AG04450 (cell line): Measurements from ENCODE around the gene MAP4K2. TPM values are rescaled to one million over a fixed set of nuclear protein-coding genes. Genes with fewer than 3 reads are reported as not detected.

Experiments
- CTCF ChIA-PET: fragments of 300-600, 350-600 bp; formaldehyde crosslinking; extraction: SDS; loops from one replicate; lab custom pipeline; 2022; ENCODE audit warnings: antibody characterized with exemption, inconsistent platforms; lab: Charles Lee
- POLR2A ChIA-PET: fragments of 350-600 bp; formaldehyde crosslinking; extraction: SDS; loops from one replicate; lab custom pipeline; 2021; ENCODE audit warnings: antibody characterized with exemption, inconsistent platforms; lab: Yijun Ruan, JAX
- DNase-seq: peaks from one replicate; pipeline ENCODE4 v3.0.0-alpha.2; 2011; ENCODE audit warnings: low read depth, low spot score
- H3K27ac ChIP-seq: one replicate; pipeline ENCODE4 v1.5.1; 2012; ENCODE audit warnings: low read depth, low read length, control low read depth
- H3K27me3 ChIP-seq: one replicate; pipeline ENCODE4 v1.6.0; 2012; ENCODE audit warnings: low read length; ENCODE audit not compliant: control insufficient read depth, insufficient read depth
- H3K4me3 ChIP-seq: 2 replicates; pipeline ENCODE4 v1.5.1; 2011; ENCODE audit warnings: mild to moderate bottlenecking, low read depth, low read length, control low read depth
- H3K9me3 ChIP-seq: 2 replicates; pipeline ENCODE4 v1.5.1; 2012; ENCODE audit warnings: low read length; ENCODE audit not compliant: control insufficient read depth, insufficient read depth
- polyA plus RNA-seq: library from polyadenylated mRNA; depleted of rRNA; stranded (reverse); fragments of >200 nt; gene quantifications from 2 replicates; pipeline ENCODE4 v1.2.3, GENCODE V29; 2011
- TF ChIP-seq, protein P1 (sequence below): IDR thresholded peaks from 2 replicates; pipeline ENCODE4 v1.5.1; 2011; ENCODE audit warnings: low read depth, low read length, control low read depth, inconsistent platforms

The MAP4K2 gene
- polyA plus RNA-seq, 1 experiment, result 9.9 TPM

DNA sequence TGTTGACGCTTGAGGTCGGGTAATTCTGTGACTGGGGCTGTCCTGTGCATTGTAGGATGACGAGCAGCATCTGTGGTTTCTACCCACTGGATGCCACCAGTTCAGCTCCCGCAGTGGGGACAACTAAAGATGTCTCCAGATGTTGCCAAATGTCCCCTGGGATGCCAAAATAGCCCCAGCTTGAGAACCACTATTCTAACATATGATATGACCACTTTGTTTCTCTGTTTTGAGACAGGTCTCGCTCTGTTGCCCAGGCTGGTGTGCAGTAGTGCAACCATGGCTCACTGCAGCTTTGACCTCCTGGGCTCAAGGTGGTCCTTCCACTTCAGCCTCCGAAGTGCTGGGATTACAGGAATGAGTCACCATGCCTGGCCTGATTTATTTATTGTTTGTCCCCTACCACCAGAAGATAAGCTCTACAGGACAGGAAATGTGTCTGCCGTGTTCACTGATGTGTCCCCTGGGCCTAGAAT, 11.7 kb upstream of the MAP4K2 start:
- ChIA-PET POLR2A (no interaction called here), CTCF (no interaction called here)
- Histone ChIP-seq H3K9me3 (no peaks in the 10 kb centered on the region), H3K27me3 (peaks cover 2% of the 10 kb centered on the region), H3K4me3 (no peak overlapping the region), H3K27ac (no peak overlapping the region)
- TF ChIP-seq, protein P1, sequence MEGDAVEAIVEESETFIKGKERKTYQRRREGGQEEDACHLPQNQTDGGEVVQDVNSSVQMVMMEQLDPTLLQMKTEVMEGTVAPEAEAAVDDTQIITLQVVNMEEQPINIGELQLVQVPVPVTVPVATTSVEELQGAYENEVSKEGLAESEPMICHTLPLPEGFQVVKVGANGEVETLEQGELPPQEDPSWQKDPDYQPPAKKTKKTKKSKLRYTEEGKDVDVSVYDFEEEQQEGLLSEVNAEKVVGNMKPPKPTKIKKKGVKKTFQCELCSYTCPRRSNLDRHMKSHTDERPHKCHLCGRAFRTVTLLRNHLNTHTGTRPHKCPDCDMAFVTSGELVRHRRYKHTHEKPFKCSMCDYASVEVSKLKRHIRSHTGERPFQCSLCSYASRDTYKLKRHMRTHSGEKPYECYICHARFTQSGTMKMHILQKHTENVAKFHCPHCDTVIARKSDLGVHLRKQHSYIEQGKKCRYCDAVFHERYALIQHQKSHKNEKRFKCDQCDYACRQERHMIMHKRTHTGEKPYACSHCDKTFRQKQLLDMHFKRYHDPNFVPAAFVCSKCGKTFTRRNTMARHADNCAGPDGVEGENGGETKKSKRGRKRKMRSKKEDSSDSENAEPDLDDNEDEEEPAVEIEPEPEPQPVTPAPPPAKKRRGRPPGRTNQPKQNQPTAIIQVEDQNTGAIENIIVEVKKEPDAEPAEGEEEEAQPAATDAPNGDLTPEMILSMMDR, result no peak
- DNase-seq, result no peak

DNA sequence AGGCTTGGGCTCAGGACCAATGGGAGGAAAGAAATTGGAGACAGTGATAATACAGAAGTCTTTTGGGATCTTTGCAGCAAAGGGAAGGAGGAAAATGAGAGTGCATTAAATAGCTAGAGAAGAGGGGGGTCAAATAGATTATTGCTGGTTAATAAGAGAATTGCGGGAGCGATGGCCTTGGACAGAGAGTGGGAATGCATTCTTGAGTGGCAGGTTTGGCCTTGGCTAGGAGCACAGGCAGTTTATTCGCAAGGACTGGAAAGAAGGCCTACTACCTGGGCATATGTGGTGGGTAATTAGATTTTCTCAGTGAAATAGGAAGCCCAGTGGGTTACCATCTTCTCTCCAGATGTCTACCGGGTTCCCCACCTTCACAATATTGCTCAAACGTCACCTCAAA, 10.8 kb upstream of the MAP4K2 start:
- no peak overlapping the region for H3K4me3 ChIP-seq
- no peak for DNase-seq
- POLR2A ChIA-PET, result interaction anchor here (0.6 to 0.8 kb wide), 2 partner anchors 23 to 35 kb away, joined by 6 to 7 read pairs; no protein-coding TSS in a partner anchor
- TF ChIP-seq, protein P1, result no peak
- H3K9me3 ChIP-seq, result no peaks in the 10 kb centered on the region
- peaks cover 2% of the 10 kb centered on the region for H3K27me3 ChIP-seq
- no peak overlapping the region for H3K27ac ChIP-seq
- CTCF ChIA-PET, result no interaction called here

DNA sequence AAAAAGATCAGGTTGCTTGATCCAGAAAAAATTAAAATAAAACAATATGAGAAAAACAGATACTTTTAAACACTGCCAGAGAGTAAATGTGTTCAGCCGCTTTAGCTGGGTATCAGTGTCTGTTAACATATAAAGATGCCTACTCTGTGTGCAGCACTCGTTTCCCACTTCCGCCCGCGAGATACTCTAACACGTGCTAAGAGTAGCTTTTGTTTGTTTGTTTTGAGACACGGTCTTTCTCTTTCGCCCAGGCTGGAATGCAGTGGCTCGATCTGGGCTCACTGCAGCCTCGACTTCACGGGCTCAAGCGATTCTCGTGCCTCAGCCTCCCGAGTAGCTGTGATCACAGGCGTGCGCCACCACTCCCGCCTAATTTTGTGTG, 7.9 kb upstream of the MAP4K2 start:
- POLR2A ChIA-PET, result interaction anchor here (0.7 to 1.6 kb wide), 4 partner anchors 8 to 67 kb away, joined by 3 to 8 read pairs (median 6); partner anchors contain the start of gene EHD1
- no peak for DNase-seq
- CTCF ChIA-PET, result interaction anchor here (1.0 kb wide), 1 partner anchor 122 kb away, joined by 3 read pairs; no protein-coding TSS in a partner anchor
- Histone ChIP-seq H3K4me3 (peak overlapping the region; percentile 80), H3K27me3 (no peaks in the 10 kb centered on the region), H3K27ac (no peak overlapping the region), H3K9me3 (no peaks in the 10 kb centered on the region)
- TF ChIP-seq, protein P1, result no peak

DNA sequence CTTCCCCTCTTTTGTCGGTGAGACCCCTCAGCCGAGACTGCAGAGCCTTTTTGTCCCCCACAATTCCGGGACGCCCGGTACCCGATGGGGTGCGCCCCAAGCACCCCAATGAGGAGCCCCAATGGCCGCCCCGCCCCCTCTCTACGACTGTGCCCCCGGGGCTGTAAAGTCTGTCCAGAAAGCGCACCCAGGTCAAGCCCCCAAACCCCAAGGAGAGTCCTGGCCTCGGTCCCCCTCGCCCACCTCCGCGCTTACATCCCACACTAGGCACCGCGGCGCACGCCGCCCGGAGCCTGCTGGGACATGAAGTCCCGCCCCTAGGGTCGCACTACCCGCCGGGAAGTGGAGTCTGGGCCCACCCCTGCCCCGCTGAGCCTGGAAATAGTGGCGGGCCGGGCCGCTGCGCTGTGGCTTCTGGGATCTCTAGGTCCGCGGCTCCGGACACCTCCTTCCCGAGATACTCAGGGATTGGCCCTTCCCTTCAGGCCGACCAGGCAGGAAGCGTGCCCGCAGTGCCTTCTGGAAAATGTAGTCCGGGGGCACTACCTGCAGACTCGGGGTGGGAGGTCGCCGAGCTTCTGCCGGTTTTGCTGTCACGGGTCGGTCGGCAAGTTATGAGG, 7.4 kb upstream of the MAP4K2 start, which contains the start of gene MEN1:
TSS of gene MEN1 (minus strand) at position 281 of the 620 bp plus-strand sequence. CDS start 442 bp downstream, outside the sequence.
- POLR2A ChIA-PET, result interaction anchor here (0.7 to 1.6 kb wide), 4 partner anchors 8 to 68 kb away, joined by 3 to 8 read pairs (median 6); partner anchors contain the start of gene EHD1
- H3K27ac ChIP-seq, result no peak within 1 kb of the TSS
- H3K9me3 ChIP-seq, result no peaks in the 10 kb centered on the region
- H3K27me3 ChIP-seq, result no peaks in the 10 kb centered on the region
- peak within 1 kb of the TSS; percentile 80 for H3K4me3 ChIP-seq
- TF ChIP-seq, protein P1, result no peak
- CTCF ChIA-PET, result interaction anchor here (1.0 kb wide), 1 partner anchor 121 kb away, joined by 3 read pairs; no protein-coding TSS in a partner anchor
- DNase-seq, result peak; percentile 84

DNA sequence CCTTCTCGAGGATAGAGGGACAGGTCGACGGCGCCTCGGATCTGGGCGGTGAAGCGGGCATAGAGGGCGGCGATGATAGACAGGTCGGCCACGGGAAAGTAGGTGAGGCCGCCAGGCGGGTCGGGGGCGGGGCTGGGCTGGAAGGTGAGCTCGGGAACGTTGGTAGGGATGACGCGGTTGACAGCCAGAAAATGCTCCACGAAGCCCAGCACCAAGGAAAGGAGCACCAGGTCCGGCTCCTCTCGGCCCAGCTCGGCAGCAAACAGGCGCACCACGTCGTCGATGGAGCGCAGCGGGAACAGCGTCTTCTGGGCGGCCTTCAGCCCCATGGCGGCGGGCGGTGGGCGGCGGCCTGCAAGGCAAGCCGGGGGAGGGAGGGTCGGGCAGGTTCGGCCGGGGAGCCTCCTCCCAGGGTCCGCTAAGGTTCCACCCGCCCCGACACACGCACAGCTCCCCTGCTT, 6.8 kb upstream of the MAP4K2 start:
- H3K9me3 ChIP-seq, result no peaks in the 10 kb centered on the region
- ChIA-PET POLR2A (interaction anchor here (1.6 kb wide), 1 partner anchor 68 kb away, joined by 4 read pairs; the partner anchor contains the start of gene EHD1), CTCF (no interaction called here)
- H3K27me3 ChIP-seq, result no peaks in the 10 kb centered on the region
- H3K27ac ChIP-seq, result no peak overlapping the region
- TF ChIP-seq, protein P1, result no peak
- DNase-seq, result no peak
- peak overlapping the region; percentile 80 for H3K4me3 ChIP-seq
